Measurements from ENCODE around the gene ECI1.
A peak's percentile ranks its signal among the peaks of the same experiment; 100 is the strongest.

The ECI1 gene

GRCh38 chr16:2251296-2252111 is at the start of gene ECI1:
Gene ECI1 (minus strand): TSS chr16:2251587. CDS start chr16:2251566, 21 bp downstream.
- peak; percentile 100 for DNase-seq (ENCODE audit: low spot score)

- DNase-seq (ENCODE audit: low spot score) = no peak
These were observed 48.5 kb upstream of the ECI1 start for GRCh38 chr16:2299915-2300192.

- no peak for DNase-seq (ENCODE audit: low spot score)
These were observed 47.9 kb upstream of the ECI1 start for GRCh38 chr16:2299121-2299914.

GRCh38 chr16:2298621-2299020 is 47.2 kb upstream of the ECI1 start:
- DNase-seq (ENCODE audit: low spot score) = no peak

GRCh38 chr16:2297506-2297860 is 46.1 kb upstream of the ECI1 start:
- DNase-seq (ENCODE audit: low spot score) = no peak

- DNase-seq (ENCODE audit: low spot score) = peak; percentile 43
These were observed 45.5 kb upstream of the ECI1 start for GRCh38 chr16:2296661-2297505.

GRCh38 chr16:2295056-2295798 is 43.8 kb upstream of the ECI1 start:
- DNase-seq (ENCODE audit: low spot score) = no peak

- DNase-seq (ENCODE audit: low spot score) = no peak
These were observed 40.8 kb upstream of the ECI1 start for GRCh38 chr16:2292221-2292620.

GRCh38 chr16:2289282-2289681 is 37.9 kb upstream of the ECI1 start:
- DNase-seq (ENCODE audit: low spot score) = no peak

- no peak for DNase-seq (ENCODE audit: low spot score)
These were observed 37.3 kb upstream of the ECI1 start for GRCh38 chr16:2288726-2289125.

- no peak for DNase-seq (ENCODE audit: low spot score)
These were observed 36.6 kb upstream of the ECI1 start for GRCh38 chr16:2287916-2288547.

GRCh38 chr16:2286550-2286949 is 35.2 kb upstream of the ECI1 start:
- DNase-seq (ENCODE audit: low spot score) = no peak

- no peak for DNase-seq (ENCODE audit: low spot score)
These were observed 34.4 kb upstream of the ECI1 start for GRCh38 chr16:2285731-2286191.

GRCh38 chr16:2284797-2285576 is 33.6 kb upstream of the ECI1 start:
- no peak for DNase-seq (ENCODE audit: low spot score)

GRCh38 chr16:2284001-2284770 is 32.8 kb upstream of the ECI1 start:
- no peak for DNase-seq (ENCODE audit: low spot score)

GRCh38 chr16:2282866-2283555 is 31.6 kb upstream of the ECI1 start:
- DNase-seq (ENCODE audit: low spot score) = no peak

GRCh38 chr16:2282262-2282661 is 30.9 kb upstream of the ECI1 start:
- DNase-seq (ENCODE audit: low spot score) = no peak

GRCh38 chr16:2280981-2281542 is 29.7 kb upstream of the ECI1 start:
- no peak for DNase-seq (ENCODE audit: low spot score)

GRCh38 chr16:2280461-2280860 is 29.1 kb upstream of the ECI1 start:
- no peak for DNase-seq (ENCODE audit: low spot score)

Measured in AG08395 (cell line).